Neural cell (in vitro differentiated cells): ENCODE measurements around the gene MRRF. TPM values are rescaled to one million over a fixed set of nuclear protein-coding genes. Genes with fewer than 3 reads are reported as not detected.

Experiments
- H2AFZ ChIP-seq: fragments of 200-600, 300-800 bp; sonication (generic), shearing (Covaris generic); 2 replicates; pipeline ENCODE4 v1.6.0; 2014; ENCODE audit warnings: low read depth, mild to moderate bottlenecking, antibody characterized with exemption, low read length, moderate library complexity
- H3F3A ChIP-seq: fragments of 200-600 bp; shearing (Covaris generic); 2 replicates; pipeline ENCODE4 v1.6.1; 2016; ENCODE audit warnings: mild to moderate bottlenecking, moderate library complexity, mixed read lengths, antibody characterized with exemption, low read length; ENCODE audit not compliant: insufficient read depth, poor library complexity, severe bottlenecking
- H3K27ac ChIP-seq: fragments of 200-600, 300-800 bp; sonication (generic), shearing (Covaris generic); 2 replicates; pipeline ENCODE4 v1.5.1; 2014; ENCODE audit warnings: mild to moderate bottlenecking, low read length, moderate library complexity
- H3K27me3 ChIP-seq: fragments of 300-800, 200-600 bp; sonication (generic), shearing (Covaris generic); 2 replicates; pipeline ENCODE4 v1.6.0; 2014; ENCODE audit warnings: mild to moderate bottlenecking, low read depth, low read length, moderate library complexity; ENCODE audit not compliant: insufficient read depth
- H3K36me3 ChIP-seq: fragments of 300-800, 200-600 bp; sonication (generic), shearing (Covaris generic); 2 replicates; pipeline ENCODE4 v1.5.1; 2014; ENCODE audit warnings: mild to moderate bottlenecking, antibody characterized with exemption, low read length, moderate library complexity; ENCODE audit not compliant: insufficient read depth
- H3K4me2 ChIP-seq: fragments of 300-800, 200-600 bp; sonication (generic), shearing (Covaris generic); 2 replicates; pipeline ENCODE4 v1.6.0; 2014; ENCODE audit warnings: mild to moderate bottlenecking, low read length
- H3K4me3 ChIP-seq: fragments of 300-800, 200-600 bp; sonication (generic), shearing (Covaris generic); 2 replicates; pipeline ENCODE4 v1.5.1; 2014; ENCODE audit warnings: mild to moderate bottlenecking, low read length, moderate library complexity
- H3K79me2 ChIP-seq: fragments of 200-600 bp; shearing (Covaris generic); replicated peaks from 2 replicates; pipeline ENCODE4 v1.6.0; 2014; ENCODE audit warnings: mild to moderate bottlenecking, low read length, moderate library complexity; ENCODE audit not compliant: insufficient read depth
- H3K9ac ChIP-seq: fragments of 300-800, 200-600 bp; sonication (generic), shearing (Covaris generic); 2 replicates; pipeline ENCODE4 v1.6.1; 2016; ENCODE audit warnings: mild to moderate bottlenecking, low read length, mixed read lengths
- H3K9me2 ChIP-seq: fragments of 200-600 bp; shearing (Covaris generic); 2 replicates; pipeline ENCODE4 v1.6.1; 2016; ENCODE audit warnings: mild to moderate bottlenecking, low read length, mixed read lengths; ENCODE audit not compliant: insufficient read depth
- H3K9me3 ChIP-seq: fragments of 200-600, 300-800 bp; sonication (generic), shearing (Covaris generic); 2 replicates; pipeline ENCODE4 v1.6.1; 2016; ENCODE audit warnings: mild to moderate bottlenecking, mixed run types, low read length, moderate library complexity, mixed read lengths
- H4K20me1 ChIP-seq: fragments of 200-600 bp; shearing (Covaris generic); 2 replicates; pipeline ENCODE4 v1.6.1; 2016; ENCODE audit warnings: mild to moderate bottlenecking, mixed run types; ENCODE audit not compliant: insufficient read depth
- EP300 ChIP-seq: fragments of 450-650 bp; conservative IDR thresholded peaks from 2 replicates; pipeline ENCODE4 v1.6.1; 2014; ENCODE audit warnings: antibody characterized with exemption, mild to moderate bottlenecking, moderate library complexity; ENCODE audit not compliant: poor library complexity, severe bottlenecking
- EZH2 ChIP-seq: fragments of 200-600, 300-800 bp; shearing (Covaris generic), sonication (generic); IDR thresholded peaks from 2 replicates; pipeline ENCODE4 v1.6.1; 2014; ENCODE audit warnings: antibody characterized with exemption, low read length, borderline replicate concordance, mild to moderate bottlenecking; ENCODE audit not compliant: insufficient read depth, poor library complexity, severe bottlenecking
- MXI1 ChIP-seq: fragments of 450-650 bp; conservative IDR thresholded peaks from 2 replicates; pipeline ENCODE4 v1.6.1; 2014; ENCODE audit warnings: antibody characterized with exemption, mild to moderate bottlenecking; ENCODE audit not compliant: poor library complexity, severe bottlenecking
- POLR2AphosphoS5 ChIP-seq: IDR thresholded peaks from 2 replicates; pipeline ENCODE4 v1.6.1; 2012
- RAD21 ChIP-seq: fragments of 450-650 bp; conservative IDR thresholded peaks from 2 replicates; pipeline ENCODE4 v1.6.1; 2014; ENCODE audit warnings: antibody characterized with exemption, mild to moderate bottlenecking, moderate library complexity
- SMC3 ChIP-seq: fragments of 450-650 bp; conservative IDR thresholded peaks from 2 replicates; pipeline ENCODE4 v1.6.1; 2014; ENCODE audit warnings: antibody characterized with exemption, mild to moderate bottlenecking, moderate library complexity; ENCODE audit not compliant: poor library complexity
- TAF1 ChIP-seq: IDR thresholded peaks from 2 replicates; pipeline ENCODE4 v1.6.1; 2012; ENCODE audit warnings: low read depth
- polyA plus RNA-seq: library from polyadenylated mRNA; depleted of rRNA; stranded (reverse); fragments of >200 nt; gene quantifications from 2 replicates; pipeline ENCODE4 v1.2.3, GENCODE V29; 2014
- TF ChIP-seq, protein P1 (sequence below): fragments of 450-650 bp; IDR thresholded peaks from 2 replicates; pipeline ENCODE4 v1.5.1; 2014; ENCODE audit warnings: antibody characterized with exemption, mild to moderate bottlenecking, moderate library complexity; ENCODE audit not compliant: poor library complexity, severe bottlenecking
- TF ChIP-seq, protein P2 (sequence below): IDR thresholded peaks from 2 replicates; pipeline ENCODE4 v1.6.1; 2012; ENCODE audit warnings: borderline replicate concordance

Gene MRRF
- polyA plus RNA-seq, 1 donor from 2014 or later, result 40.7 TPM

DNA sequence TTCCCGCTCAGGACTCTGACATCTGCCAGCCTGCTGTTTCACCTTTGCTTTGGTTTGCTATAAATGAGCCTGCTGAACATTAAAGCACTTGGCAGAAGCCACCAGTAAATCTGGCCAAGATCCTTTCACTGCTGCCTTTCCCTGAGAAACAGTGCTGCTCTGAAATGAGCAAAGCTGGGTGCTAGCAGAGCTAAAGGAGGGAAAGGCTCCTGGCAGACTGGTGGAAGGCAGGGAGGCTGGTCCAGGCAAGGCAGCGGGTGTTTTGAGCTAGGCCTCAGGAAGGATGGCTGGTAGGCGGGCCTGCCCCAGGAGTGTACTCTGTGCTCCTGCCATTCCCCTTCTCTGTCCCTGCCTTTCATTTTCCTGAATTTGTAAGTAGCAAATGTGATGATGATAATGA is 53.6 kb downstream of the MRRF start:
- TF ChIP-seq, protein P1, sequence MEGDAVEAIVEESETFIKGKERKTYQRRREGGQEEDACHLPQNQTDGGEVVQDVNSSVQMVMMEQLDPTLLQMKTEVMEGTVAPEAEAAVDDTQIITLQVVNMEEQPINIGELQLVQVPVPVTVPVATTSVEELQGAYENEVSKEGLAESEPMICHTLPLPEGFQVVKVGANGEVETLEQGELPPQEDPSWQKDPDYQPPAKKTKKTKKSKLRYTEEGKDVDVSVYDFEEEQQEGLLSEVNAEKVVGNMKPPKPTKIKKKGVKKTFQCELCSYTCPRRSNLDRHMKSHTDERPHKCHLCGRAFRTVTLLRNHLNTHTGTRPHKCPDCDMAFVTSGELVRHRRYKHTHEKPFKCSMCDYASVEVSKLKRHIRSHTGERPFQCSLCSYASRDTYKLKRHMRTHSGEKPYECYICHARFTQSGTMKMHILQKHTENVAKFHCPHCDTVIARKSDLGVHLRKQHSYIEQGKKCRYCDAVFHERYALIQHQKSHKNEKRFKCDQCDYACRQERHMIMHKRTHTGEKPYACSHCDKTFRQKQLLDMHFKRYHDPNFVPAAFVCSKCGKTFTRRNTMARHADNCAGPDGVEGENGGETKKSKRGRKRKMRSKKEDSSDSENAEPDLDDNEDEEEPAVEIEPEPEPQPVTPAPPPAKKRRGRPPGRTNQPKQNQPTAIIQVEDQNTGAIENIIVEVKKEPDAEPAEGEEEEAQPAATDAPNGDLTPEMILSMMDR, result no peak
- no peak for TF ChIP-seq MXI1
- TF ChIP-seq RAD21, result no peak
- TF ChIP-seq, protein P2, sequence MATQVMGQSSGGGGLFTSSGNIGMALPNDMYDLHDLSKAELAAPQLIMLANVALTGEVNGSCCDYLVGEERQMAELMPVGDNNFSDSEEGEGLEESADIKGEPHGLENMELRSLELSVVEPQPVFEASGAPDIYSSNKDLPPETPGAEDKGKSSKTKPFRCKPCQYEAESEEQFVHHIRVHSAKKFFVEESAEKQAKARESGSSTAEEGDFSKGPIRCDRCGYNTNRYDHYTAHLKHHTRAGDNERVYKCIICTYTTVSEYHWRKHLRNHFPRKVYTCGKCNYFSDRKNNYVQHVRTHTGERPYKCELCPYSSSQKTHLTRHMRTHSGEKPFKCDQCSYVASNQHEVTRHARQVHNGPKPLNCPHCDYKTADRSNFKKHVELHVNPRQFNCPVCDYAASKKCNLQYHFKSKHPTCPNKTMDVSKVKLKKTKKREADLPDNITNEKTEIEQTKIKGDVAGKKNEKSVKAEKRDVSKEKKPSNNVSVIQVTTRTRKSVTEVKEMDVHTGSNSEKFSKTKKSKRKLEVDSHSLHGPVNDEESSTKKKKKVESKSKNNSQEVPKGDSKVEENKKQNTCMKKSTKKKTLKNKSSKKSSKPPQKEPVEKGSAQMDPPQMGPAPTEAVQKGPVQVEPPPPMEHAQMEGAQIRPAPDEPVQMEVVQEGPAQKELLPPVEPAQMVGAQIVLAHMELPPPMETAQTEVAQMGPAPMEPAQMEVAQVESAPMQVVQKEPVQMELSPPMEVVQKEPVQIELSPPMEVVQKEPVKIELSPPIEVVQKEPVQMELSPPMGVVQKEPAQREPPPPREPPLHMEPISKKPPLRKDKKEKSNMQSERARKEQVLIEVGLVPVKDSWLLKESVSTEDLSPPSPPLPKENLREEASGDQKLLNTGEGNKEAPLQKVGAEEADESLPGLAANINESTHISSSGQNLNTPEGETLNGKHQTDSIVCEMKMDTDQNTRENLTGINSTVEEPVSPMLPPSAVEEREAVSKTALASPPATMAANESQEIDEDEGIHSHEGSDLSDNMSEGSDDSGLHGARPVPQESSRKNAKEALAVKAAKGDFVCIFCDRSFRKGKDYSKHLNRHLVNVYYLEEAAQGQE, result no peak
- TF ChIP-seq SMC3, result no peak
- TF ChIP-seq TAF1, result no peak
- no peak for TF ChIP-seq EP300
- no peak for TF ChIP-seq EZH2
- TF ChIP-seq POLR2AphosphoS5, result no peak
- Histone ChIP-seq H3K9me3 (no peaks in the 10 kb centered on the region), H3K36me3 (peaks cover 4% of the 10 kb centered on the region), H3F3A (no peaks in the 10 kb centered on the region), H3K9ac (no peak overlapping the region), H3K27ac (no peak overlapping the region), H3K4me2 (no peak overlapping the region), H3K4me3 (no peak overlapping the region), H2AFZ (no peak overlapping the region), H3K9me2 (no peaks in the 10 kb centered on the region), H3K27me3 (no peaks in the 10 kb centered on the region), H4K20me1 (no peaks in the 10 kb centered on the region), H3K79me2 (no peaks in the 10 kb centered on the region)

DNA sequence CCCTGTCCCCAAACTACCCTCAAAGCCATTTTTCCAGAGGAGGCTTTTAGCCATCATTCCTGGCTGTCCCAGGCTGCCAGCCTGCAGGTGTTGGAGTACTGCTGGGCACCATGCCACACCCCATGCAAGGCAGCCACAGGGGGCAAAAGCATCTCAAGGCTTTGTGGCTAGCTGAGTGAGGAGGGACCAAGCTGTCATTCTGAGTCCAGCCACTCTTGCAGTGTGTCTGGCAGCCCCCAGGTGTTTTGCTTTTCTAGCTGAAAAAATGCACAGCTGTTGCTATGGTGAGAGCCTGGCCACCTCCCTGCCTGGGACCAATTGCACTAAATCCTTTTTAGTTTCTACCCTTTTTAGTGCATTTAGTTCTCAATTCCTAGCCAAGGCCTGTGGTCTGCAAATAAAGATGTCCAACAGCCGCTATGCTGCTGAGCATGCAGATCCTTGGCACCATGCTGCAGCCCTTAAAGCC is 55.8 kb downstream of the MRRF start:
- Histone ChIP-seq H3K27me3 (no peaks in the 10 kb centered on the region), H3K4me2 (no peak overlapping the region), H3K27ac (no peak overlapping the region), H3K9me2 (no peaks in the 10 kb centered on the region), H3F3A (no peaks in the 10 kb centered on the region), H3K9me3 (no peaks in the 10 kb centered on the region), H3K79me2 (no peaks in the 10 kb centered on the region), H3K4me3 (no peak overlapping the region), H4K20me1 (no peaks in the 10 kb centered on the region), H2AFZ (no peak overlapping the region), H3K36me3 (no peaks in the 10 kb centered on the region), H3K9ac (no peak overlapping the region)
- TF ChIP-seq, protein P1, result no peak
- TF ChIP-seq, protein P2, result no peak
- TF ChIP-seq SMC3 (no peak), RAD21 (no peak), EP300 (no peak), MXI1 (no peak), EZH2 (no peak), POLR2AphosphoS5 (no peak), TAF1 (no peak)
